HG03442 (cell line): ENCODE results near the gene CD44.

Experiments used
- ATAC-seq: cut with Tn5 transposase; IDR thresholded peaks from one replicate; pipeline ENCODE4 v1.9.1; 2021; ENCODE audit warnings: mild to moderate bottlenecking, moderate library complexity; ENCODE audit not compliant: unreplicated experiment

Gene CD44

DNA sequence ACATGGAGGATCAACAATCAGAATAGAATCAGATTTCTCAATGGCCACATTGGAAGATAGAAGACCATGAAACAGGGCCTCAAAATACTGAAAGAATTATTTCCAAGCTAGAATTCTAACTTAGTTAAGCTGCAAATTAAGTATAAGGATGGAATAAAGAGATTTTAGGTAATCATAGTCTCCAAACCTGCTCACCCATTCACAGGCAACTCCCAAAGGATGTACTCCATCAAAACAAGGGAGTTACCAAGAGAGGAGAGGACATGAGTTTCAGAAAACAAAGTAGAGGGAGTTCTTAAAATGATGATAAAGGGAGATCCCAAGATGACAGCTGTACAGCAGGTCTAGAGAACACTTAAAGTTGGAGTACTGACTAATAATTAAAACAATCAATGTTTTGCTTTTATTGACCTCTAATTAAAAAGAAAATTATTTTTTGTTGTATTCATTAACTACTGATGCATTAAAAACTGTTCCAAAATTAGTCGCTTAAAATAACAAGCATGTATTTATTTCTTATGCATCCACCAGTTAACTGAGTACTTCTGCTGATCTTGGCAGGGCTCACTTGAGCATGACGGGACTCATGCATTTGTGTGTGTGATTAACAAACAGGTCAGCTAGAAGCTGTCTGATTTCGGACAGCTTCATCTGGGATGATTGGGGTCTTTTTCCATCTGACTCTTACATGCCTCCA lies 95.6 kb downstream of the CD44 start:
- no peak for ATAC-seq

DNA sequence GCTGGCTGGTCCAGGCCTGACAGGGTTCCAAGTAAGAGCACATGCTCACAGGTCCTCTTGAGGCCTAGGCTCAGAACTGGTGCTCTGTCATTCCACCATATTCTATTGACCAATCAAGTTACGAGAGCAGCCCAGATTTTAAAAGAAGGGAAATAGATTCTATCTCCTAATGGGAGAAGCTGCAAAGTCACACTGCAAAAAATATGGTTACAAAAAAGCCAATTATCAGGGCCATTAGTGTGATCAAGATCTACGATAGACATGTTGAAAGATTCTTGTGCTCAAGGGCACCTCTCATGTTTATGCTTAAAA lies 96.1 kb downstream of the CD44 start:
- ATAC-seq, result no peak

DNA sequence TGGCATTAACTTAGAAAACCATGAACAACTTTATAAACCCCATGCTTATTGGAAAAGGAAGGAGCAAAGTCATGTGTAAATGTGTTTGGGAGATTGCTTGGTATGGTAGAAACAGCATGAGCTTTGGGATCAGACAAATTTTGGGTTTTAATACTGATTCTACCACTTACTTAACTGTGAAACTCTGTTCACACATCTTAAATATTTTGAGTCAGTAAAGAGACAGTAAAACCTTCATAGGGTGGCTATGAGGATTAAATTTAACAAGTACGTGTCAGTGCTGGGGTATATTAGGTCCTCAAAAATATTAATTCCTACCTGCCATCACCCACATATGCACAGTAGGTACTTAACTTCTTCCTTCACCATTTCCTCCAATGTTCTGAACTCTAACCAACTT lies 96.5 kb downstream of the CD44 start:
- no peak for ATAC-seq

DNA sequence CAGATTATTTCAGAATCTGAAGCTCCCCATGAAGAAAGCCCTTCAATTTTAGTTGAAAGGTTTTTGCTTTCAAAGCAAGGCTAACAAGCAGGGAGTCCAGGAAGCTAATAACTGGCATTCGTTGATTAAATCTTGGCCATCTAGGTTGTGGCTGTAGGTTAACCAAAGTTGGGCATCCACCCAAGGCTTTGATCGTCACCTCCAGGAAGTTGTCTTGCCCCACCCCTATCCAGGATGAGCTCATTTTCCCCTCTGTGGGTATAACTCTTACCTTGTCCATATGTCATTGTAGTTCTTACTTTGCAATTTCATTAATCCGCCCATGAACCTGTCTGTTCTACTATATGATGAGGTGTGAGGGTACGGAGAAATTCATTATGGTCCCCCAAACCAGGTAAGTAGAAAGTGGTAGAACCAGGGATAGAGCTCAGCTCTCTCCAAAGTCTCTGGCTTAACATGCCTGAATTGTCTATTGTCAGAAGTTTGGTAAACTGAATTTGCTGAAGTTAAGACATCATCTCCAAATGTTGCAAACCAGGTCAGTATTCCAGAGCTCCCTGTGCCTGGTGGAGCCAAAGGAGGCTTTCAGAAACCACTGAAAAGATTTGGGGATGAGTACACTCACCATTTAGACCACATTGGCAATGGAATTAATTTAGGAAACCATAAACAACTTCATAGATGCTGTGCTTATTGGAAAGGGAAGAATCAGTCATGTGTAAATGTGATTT lies 97.1 kb downstream of the CD44 start:
- no peak for ATAC-seq

DNA sequence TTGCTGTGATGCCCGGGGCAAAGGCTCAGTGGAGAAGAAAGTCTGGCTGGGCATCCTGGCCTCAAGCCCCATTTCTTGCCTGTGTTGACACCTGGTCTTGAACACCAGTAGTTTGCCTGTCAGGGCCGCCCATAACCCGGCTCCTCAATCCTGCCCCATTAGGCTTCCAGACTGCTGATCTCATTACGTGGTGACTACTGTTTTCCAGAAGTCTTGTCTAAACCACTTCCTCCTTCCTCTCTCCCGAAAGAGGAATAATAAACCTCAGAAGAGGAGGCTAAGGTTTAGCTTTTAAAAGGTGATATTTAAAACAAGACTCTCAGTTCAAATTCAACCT lies 97.7 kb downstream of the CD44 start:
- no peak for ATAC-seq

DNA sequence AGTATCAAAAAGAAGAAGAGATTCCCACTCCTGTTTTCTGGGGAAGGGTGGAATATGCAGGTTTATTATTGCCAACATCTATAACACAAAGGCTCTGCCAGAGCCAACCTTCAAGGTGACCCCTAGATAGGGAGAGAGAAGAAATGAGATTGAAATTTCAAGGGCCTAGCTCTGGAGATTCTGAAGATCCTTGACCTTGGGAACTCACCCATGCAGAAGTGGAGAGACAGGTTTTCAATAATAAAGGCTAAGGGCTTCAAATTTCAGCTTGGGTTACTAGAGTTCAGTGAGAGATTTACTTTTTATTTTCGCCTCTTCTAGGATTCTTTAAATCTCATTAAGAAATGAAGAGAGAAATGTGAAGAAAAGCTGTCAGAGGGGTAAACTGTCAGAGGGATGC lies 98.4 kb downstream of the CD44 start:
- no peak for ATAC-seq

DNA sequence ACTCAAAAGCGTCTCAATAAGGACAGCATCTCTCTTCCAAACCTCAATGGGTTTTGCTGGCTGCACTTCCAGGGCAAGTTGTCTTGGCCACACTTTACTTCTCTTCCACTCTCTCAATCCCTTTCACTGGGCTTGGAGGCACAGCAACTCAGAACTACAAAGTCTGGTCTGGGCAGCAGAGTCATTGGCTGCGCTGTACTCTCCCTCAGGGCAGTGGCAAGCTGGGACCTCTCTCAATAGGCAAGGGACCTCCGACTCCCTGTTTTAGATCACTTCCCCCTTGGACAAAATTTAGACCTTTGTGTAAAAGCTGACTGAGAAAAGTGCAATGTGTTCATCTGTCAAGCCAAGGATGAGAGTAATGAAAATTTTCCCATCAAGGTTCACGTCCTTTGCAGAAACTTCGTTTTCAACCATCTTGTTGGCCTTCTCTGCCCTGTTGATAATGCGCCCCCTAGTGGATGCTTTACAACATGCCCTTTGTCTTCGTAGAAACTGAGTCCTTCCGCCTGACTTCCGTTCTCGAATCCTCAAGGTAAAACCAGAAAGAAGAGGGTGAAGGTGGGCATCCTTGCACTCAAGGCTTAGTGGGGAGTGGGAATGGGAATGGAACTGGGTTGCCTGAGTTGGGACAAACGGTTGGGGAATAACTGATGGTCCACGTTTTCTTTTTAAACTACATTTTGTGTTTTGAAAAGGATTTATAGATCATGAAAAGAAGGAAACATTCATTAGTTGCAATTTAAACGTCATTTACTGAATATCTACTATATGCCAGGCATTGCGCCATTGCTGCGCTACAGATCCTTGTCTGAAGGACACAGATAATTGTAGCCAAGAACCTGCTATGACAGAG lies 99.1 kb downstream of the CD44 start:
- no peak for ATAC-seq

DNA sequence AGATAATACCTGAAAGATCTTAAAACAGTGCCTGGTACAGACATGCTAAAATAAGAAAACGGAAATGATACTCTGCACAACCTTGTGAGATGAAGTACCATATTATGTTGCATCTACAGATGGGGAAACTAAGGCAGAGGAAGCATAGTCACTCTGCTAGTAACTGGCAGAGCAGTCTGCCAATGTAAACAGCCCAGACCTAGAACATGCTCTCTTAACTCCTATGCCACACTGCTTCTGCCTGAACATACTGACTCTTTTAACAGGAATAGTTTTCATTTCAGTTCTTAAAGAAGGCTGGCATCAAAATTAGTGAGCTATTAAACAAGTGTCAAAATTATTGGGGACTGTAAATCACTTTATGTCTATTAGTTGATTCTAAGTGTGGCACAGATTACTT lies 99.9 kb downstream of the CD44 start:
- no peak for ATAC-seq

DNA sequence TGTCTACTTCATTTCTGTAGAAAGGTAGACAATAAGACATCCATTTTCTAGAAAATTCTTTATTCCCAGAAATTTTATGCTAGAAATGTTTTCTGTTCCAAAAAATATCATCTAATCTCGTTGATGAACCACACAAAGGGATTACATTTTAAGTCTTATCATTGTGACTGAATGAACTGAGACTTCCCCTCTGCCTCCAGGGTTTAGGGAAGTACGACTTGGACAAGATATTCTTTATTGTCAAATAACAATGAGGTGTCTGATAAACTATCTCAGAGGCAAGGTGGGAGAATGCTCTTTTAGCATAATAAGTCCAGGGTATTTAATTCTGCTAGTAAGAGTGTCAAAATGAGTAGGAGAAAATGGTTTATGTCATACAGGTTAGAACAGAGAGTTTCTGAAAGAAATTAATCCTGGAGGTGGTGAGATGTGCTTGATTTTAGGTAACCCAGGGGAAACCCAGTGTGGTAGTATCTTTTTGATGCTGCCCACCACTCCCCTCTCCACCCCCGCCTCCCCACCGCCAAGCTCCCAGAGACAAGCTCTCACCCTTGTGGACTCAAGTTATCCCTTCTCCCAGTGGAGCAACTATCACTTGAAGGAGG lies 100.6 kb downstream of the CD44 start:
- no peak for ATAC-seq

DNA sequence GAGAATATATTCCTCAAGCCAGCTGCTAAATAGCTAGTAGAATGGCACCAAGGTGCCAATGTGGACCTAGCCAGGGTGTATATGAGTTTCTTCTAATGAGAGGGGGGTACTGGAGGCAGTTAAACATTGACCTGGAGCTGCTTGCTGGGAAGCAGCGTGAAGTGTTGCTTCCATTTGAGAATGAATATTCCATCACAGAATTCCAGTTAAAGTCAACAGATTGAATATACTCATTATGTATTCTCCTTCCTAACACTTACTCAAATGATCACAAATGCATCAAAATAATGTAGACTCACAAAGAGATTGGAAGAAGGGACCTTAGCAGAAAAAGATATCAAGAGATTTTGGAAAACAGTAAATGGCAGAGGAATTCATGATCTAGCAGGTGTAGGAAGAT lies 102.1 kb downstream of the CD44 start:
- no peak for ATAC-seq

DNA sequence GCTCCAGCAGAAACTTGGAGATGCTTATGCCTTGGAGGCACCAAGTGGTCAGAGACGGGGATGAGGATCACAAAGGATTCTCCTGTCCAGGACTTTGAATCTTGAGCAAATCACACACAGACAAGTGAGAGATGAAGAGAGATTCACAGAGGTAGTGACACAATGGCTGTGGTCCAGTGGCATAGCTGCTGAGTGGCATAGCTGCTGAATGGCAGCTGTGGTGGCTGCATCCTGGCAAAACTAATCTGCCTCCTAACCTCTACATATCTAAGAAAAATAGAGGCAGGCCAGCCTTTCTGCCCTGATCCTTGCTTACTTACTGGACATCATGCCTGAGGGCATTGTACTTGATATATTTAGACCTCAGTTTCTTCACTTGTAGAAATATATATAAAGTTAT lies 102.6 kb downstream of the CD44 start:
- no peak for ATAC-seq

DNA sequence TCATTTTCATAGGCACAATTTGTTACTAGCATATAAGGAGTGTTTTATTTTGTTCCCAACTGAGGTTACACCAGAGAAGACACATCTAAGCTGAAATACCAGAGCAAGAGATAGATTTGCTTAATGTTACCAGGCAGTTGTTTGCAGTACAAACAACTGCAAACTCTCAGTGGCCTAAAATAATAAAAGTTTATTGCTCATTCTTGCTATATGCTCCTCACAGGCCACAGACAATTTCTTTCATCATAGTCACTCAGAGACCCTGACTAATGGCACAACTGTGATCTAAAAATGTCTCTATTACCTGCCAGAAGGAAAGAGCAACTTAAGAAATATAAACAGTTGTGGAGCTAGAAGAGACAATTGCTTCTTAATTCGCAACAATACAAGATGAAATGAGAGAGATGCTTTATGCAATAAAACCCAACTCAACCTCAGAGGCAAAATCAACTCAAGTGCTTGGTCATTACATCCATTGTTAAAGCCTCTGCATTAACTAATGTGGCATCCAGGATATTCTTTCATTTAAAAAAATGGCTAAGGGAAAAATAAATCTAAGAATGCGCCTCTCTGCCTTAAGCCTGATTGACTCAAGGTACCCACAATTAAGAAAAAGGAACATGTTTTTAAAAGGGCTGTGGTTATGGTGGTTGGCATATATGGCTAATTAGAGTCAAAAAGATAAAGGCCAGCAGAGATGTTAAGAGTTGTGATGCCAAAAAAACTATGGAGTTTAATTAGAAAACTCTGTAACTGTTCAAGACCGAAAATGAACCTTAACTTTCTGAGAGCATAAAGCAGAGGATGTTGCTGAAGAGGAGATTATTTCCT lies 103.7 kb downstream of the CD44 start:
- ATAC-seq, result no peak

DNA sequence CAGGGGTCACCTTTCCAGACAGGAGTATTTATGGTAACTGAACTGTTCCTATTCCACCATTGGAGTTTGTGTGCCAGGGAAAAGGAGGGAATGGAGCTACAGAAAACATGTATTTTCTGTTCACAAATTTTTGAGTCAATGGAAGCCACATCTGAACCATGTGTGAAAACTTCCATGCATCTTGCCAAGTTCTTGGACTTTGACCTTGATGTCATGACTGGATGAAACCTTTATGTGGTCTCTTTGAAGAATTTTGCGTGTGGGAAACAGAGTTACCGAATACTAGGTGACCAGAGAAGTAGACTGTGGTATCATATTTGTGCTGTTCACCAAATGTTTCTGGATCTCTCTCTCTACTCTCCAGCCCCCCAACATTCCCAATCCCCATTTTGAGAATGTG lies 104.8 kb downstream of the CD44 start:
- no peak for ATAC-seq

DNA sequence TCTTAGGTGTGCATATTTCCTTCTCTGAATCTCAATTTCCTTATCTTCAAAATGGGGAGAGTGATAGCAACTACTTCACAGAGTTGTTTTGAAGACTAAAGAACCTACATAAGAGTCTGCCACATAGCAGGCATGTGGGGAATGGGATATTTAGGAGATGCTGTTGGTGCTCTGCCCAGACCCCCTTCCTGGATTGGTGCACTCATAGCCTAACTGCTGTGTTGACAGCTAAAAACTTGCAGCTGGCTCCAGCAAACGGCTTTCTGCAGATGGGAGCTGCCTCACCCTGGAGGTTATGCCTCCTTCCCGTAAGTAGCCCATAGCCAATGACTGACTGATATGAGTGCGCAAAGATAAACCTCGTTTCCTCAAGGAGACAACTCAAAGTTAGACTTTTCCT lies 106.1 kb downstream of the CD44 start:
- no peak for ATAC-seq

DNA sequence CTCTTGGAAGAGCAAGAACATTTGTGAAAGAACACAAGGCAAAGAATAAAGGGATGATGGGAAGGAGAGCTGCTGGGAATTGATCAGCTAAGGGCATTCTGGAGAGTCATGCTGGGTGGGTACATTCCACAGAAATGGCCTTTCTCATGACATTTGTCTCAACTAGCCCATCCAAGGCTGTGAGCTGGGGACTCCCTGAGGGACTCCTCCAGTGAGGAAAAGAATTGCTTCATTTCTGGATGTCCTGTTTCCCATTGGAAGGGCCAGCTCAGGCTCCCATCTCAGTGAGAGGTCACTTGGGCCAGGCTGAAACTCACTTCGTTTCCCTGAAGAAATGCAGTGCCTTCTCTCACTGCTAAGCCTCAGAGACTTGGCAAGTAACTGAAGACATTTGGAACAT lies 106.8 kb downstream of the CD44 start:
- no peak for ATAC-seq

DNA sequence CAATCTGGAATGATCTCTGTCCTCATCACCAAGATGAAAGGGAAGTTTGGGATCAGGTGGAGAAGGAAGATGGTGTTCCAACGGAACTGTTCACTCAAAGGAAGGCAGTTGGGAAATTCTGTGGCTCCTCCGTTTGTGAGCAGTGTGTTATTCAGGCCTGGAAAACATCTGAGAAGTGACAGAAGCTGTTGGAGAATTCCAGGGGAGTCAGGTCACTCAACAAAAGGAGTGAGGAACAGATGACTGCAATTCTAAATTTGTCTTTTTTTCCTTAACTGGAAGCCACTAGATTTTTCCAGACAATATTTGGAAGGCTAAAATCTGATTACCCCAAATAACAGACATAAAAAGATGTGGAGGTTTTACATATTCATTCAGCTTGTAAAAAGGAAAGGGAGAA lies 107.8 kb downstream of the CD44 start:
- ATAC-seq, result no peak

DNA sequence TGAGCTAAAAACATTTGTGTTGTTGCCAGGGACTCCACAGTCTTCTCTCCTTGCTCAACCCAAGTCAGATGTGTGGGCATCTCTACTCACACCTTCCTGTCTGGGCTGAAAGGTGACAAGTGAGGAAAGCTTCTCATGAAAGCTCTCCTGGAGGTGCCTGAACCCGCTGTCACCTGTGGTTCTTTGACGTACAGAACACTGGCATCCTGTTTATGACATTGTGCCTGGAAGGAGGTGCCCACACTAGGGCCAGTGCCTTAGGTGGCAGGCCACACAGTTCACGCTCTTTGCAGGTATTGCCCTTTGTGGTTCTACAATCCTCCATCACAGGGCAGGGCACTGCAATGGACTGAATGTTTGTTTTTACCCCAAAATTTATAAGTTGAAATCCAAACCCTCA lies 108.5 kb downstream of the CD44 start:
- ATAC-seq, result no peak

DNA sequence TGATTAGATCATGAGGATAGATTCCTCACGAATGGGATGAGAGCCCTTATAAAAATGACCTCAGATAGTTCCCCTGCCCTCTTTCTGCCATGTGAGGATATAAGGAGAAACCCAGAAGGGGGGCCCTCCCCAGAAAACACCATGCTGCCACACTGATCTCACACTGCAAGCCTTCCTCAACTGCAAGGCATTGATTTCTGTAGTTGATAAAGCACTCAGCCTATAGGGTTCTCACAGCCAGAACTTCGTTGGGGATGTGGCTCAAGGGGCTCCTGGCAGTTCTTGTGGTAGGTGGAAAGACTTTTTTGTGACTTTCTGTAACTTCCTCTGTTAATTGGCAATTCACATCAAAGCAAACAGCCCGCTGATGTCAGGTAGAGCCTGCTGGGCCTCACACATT lies 108.9 kb downstream of the CD44 start:
- no peak for ATAC-seq

DNA sequence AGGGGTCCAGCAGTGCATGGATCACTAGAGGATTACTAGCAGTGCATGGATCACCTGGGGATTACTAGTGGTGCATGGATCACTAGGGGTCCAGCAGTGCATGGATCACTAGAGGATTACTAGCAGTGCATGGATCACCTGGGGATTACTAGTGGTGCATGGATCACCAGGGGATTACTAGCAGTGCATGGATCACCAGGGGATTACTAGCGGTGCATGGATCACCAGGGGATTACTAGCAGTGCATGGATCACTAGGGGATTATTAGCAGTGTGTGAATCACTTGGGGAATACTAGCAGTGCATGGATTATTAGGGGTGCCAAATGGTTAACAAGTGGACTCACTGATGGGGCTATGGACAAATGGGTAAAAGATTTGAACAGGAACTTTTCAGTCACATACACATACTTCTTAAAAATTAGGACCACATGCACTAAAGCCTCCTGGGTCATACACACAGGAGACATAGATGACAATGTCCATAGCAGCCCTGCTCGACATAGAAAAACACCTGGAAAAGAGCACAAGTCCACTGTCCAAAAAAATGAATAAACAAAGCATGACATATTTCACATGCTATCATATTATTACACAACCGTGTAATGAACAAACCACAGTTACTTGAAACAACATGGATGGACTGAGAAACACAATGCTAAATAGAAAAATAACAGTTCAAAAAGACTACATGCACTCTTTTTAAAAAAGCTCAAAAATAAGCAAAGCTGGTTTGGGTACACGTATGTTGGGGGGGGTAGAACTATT lies 109.8 kb downstream of the CD44 start:
- ATAC-seq, result no peak

DNA sequence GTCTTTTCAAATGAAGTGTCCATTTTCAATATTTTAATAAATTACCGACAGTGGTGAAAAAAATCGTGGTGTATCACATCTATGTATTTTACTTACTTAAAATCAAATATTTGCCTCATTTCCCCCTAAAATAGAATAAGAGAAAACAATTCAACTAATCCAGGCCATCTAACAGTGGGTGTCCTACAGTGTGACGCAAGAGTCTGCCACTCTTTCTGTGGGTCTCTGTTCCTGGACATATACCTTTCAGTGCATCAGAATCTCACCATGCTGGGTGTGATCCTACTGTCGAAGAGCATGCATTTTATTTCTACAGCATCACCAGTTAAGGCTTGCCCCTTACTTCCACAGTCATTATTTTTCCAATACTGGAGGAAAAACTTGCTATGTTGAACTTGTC lies 111.2 kb downstream of the CD44 start:
- no peak for ATAC-seq
